Smooth muscle cell of the brain vasculature (primary cell): Measurements from ENCODE around the gene SPON2.
A peak's percentile ranks its signal among the peaks of the same experiment; 100 is the strongest.

Source experiments
- DNase-seq: peaks from one replicate; pipeline ENCODE4 v3.0.0-alpha.2; 2012; ENCODE audit warnings: low read depth, low spot score

SPON2 gene

DNA sequence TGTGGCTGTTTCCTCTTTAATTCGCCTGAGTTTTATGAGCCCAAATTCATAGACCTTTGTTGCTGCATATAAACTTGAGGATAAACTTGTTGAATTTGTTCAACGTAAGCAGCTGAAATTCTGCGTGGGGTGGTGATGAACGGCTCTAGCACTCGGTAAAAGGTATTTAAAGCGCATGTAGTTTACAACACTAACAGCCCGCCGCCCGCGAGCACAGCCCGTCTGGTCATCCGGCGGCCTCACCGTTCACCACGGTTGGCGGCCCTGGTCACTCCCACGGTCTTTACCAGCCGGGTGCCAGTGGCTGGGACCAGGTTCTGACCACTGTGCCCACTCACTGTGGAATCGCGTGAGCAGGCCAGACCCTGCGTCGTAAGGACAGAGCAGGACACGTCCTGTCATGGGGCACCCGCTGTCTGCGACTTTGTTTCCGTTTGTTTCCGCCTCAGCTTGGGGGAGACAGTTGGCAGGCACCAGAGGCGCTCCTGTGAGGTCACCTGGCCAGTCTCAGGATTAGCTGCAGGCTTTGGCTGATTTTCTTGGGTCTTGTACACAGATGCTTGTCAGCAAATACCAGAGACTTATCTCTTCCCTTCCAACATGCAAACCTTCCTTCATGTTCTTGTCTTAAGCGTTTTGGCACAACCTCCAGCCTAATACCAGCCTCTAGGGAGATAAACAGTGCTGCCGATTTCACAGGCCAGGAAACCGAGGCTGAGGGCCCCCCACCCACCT lies 36.8 kb upstream of the SPON2 start:
- no peak for DNase-seq

- DNase-seq: no peak
Measured at GRCh38 chr4:1208266-1208961, 36.0 kb upstream of the SPON2 start.

DNA sequence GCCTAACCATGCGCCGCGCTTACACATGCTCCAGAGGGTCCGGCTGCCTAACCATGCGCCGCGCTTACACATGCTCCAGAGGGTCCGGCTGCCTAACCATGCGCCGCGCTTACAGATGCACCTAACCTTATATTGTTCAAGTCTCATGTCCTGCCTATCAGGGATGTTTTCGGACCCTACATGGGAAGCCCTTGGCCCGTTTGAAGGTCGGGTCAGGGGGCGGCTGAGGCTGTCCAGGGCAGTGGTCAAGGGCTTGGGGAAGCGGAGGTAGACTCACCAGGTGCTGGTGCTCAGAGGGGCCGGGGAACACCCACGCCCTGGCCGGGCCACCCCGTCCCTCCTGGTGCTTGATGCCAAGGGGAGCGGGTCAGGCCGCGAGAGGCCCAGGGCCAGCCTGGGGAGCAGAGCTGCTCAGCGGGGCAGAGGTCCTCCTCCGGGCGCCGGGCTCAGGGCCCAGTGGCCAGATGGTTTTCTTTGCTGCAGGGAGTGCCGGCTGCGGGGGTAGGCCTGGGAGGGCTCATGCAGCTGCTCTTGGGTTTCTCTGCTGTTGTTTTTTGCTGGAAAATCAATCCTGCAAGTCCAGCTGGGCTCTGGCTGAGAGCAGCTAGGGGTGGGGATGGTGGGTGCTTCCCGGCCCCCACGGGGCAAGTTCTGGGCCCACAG lies 35.4 kb upstream of the SPON2 start:
- peak; percentile 57 for DNase-seq

GRCh38 chr4:1207157-1207470 lies 34.7 kb upstream of the SPON2 start:
- DNase-seq: no peak

DNA sequence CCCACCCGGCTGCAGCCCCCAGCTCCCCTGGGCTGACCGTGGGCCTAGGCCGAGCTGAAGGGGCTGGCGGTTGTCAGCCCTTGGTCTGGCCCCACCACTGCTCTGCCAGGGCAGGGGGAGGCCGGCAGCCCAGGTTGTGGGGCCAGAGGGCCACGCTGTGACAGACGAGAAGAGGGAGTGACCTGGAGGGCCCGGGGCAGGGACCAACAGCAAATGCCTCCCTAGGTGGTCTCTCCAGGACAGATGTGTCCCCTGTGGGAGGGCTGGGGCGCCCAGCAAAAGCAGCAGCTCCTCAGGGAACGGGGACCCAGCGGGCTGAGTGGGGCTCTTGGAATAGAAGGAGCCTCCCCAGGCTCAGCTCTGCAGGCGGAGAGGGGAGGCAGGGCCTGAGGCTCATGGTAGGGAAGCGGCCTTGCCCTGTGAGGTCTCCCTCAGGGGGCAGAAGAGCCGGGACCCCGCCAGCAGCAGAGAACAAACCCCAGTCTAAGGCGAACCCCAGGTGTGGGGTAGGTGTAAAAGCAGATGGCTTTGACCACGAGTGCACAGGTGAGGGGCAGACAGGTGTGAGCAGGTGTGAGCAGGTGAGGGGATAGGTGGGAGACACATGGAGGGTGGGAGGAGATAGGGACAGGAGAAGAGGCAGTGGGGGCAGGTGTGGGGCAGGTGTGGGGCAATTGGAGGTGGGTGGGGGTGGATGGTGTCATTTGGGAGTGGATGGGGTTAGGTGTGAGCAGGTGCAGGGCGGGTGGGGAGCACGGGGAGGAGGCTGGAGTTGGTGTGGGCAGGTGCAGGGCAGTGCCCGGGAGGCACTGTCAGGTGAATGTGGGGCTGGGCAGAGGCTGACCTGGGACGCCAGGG lies 34.1 kb upstream of the SPON2 start:
- no peak for DNase-seq

- DNase-seq: no peak
Measured at GRCh38 chr4:1205586-1206298, 33.4 kb upstream of the SPON2 start.

DNA sequence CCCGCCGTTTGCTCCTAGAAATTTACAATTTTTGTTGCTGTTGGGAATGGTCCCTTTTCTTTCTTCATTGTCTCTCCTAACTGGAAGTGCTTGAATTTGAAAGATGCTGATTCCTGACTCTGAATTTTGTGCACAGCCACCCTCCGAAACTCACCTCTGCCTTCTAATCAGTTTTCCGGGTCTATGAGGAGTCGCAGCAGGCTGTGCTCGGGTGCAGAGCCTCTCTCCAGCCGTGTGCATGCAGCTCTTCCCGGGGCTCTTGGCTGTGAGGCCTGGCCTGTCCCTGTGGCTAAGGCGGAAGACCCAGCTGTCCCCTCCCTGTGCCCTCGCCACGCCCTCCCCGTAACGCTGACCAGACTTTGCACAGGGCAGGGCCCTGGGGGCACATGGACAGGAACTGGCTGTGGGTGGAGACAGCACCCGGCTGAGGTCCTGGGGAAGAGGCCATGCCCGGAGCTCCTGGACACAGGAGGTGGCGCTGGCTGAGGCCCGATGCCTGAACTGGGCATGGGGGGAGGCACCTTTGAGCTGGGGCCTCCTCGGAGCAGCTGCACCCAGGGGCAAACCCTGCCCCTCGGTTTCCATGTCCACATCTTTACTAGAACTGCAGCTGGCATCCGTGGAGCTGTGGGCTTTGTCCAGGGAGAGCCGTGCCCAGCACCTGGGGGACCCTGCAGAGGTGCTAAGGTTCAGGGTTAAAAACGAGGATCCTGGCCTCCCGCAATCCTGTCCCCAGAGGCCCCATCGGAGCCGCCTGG lies 32.6 kb upstream of the SPON2 start:
- no peak for DNase-seq

DNA sequence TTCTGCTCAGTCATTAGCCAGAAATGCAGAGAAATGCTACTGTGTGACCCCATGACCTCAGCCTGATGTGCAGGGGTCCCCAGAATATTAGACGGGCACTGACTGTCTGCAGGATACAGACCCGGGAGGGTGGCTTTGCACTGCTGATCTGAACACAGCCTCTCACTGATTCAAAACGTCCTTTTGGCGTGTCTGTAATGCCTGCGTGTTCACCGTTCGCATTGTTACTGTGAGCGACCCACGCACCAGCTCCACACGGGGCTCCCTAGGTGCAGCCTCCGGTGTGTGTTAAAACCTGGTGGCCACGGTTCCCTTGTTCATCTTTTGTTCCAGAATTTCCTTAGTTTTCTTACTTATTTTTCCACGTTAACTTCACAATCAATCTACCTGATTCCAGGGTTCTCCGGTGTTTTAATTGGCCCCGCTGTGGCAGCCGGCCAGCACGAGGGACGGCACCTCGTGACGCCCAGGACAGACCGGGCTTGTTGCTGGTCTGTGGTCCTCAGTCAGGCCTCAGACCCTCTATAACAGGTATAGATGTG lies 32.0 kb upstream of the SPON2 start:
- DNase-seq: no peak

DNA sequence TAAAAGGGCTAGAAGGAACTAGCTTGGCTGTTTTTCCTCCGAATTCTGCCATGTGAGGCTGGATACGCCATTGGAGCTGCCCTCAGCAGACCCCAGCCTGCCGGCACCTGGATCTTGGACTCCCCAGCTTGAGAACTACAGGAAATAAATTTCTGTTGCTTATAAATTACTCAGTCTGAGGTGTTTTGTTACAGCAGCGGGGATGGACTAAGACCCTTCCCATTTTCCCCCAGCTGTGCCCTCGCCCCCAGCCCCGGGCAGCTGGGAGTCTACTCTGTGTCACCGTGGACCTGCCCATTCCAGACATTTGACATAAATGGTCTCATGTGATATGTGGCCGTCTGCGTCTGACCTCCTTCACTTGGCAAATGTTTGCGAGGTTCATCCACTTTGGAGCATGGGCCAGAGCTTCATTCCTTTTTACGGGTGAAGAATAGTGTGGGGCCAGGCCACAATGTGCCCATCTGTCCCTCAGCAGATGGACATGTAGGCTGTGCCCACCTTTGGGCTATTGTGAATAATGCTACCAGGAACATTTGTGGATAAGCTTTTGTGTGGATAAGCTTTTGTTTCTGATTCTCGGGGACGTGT lies 30.7 kb upstream of the SPON2 start:
- DNase-seq: no peak

DNA sequence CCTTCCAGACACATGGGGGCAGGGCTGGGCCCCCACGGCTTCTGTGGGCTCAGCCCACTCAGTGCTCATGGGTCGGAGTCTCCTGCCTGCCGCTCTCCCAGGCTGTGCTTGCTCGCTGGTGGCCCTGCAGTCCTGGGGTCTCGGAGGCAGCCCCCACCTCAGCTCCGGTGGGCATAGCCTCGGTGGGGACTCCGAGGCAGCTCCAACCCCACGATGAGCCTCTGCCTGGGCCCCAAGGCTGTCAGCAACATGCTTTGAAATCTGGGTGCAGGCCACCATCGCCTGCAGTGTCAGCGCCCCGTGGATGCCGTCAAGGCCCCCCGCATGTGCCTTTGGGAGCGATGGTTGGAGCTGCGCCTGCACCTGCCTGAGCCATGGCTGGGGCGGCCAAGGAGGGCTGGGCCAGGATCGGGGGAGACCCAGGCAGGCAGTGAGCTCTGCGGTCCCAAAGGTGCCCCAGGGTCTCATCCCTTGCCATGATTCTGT lies 30.2 kb upstream of the SPON2 start:
- no peak for DNase-seq

DNA sequence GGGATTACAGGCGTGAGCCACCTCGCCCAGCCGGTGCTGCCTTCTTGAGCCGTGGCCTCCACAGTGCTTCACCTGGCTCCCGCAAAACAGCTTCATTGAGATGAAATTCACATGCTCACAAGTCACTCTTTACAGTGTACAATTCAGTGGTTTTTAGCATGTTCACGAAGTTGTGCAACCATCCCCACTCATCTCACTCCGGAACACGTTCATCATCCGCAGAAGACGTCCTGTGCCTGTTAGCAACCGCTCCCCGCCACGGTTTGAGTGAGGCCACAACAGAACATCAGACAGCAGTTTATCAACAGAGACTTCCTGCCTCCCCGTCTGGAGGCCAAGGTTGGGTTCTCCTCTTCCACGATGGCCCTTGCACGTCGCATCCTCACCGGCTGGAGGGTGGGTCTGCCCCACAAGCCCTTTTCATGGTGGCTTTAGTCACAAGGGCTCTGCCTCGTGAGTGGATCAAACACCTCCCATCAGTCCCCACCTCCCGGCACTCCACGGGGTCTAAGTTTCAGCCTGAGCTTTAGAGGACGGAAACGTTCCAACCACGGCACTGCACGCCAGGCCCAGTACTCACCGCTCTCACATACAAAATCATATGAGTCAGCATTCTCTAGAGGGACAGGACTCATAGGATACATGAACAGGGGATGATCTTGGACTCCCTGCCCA lies 29.6 kb upstream of the SPON2 start:
- DNase-seq: no peak

GRCh38 chr4:1200425-1201035 lies 28.1 kb upstream of the SPON2 start:
- DNase-seq: peak; percentile 46

GRCh38 chr4:1199556-1200331 lies 27.4 kb upstream of the SPON2 start:
- no peak for DNase-seq

GRCh38 chr4:1198098-1198844 lies 25.9 kb upstream of the SPON2 start:
- DNase-seq: no peak

GRCh38 chr4:1196421-1197183 lies 24.2 kb upstream of the SPON2 start:
- no peak for DNase-seq

GRCh38 chr4:1195891-1196401 lies 23.6 kb upstream of the SPON2 start:
- DNase-seq: no peak
